ENCODE data around the gene SHQ1. TPM values are rescaled to one million over a fixed set of nuclear protein-coding genes. Genes with fewer than 3 reads are reported as not detected.

Gene SHQ1
- total RNA-seq (2014; rRNA removed; shearing (Covaris generic)) = 23.4 and 54.8 TPM in 2 replicates

GRCh38 chr3:72847751-72848702 is at the start of gene SHQ1:
SHQ1 (minus strand) TSS chr3:72848445; CDS start chr3:72848340, 105 bp downstream.
- DNase-seq (ENCODE audit: low read depth in 1 of 2, low spot score in 2 of 2) = peak; percentile 89 to 93
- no peak within 1 kb of the TSS; the same call in 1 of the 2 replicates for H3K27ac ChIP-seq
- no peaks in the 10 kb centered on the region for H3K27me3 ChIP-seq (replicated peaks)
- no peaks in the 10 kb centered on the region for H3K9me3 ChIP-seq (replicated peaks)
- peak within 1 kb of the TSS; percentile 68 for H3K4me3 ChIP-seq
- H3K4me1 ChIP-seq (replicated peaks) = peaks cover 6% of the 10 kb centered on the region; the same call in 1 of the 2 replicates
- H3K36me3 ChIP-seq = peaks cover 3% of the 10 kb centered on the region; the same call in 1 of the 2 replicates

GRCh38 chr3:72897758-72898007 is 49.4 kb upstream of the SHQ1 start:
- Histone ChIP-seq H3K36me3 (no peaks in the 10 kb centered on the region), H3K9me3 (replicated peaks) (no peaks in the 10 kb centered on the region), H3K27ac (no peak overlapping the region), H3K27me3 (replicated peaks) (no peaks in the 10 kb centered on the region), H3K4me3 (no peak overlapping the region), H3K4me1 (replicated peaks) (peaks cover 13% of the 10 kb centered on the region)
- no peak for DNase-seq (ENCODE audit: low read depth in 1 of 2, low spot score in 2 of 2)

- H3K27ac ChIP-seq = no peak overlapping the region
- no peaks in the 10 kb centered on the region for H3K27me3 ChIP-seq (replicated peaks)
- no peaks in the 10 kb centered on the region for H3K36me3 ChIP-seq
- no peaks in the 10 kb centered on the region for H3K9me3 ChIP-seq (replicated peaks)
- DNase-seq (ENCODE audit: low read depth in 1 of 2, low spot score in 2 of 2) = no peak
- H3K4me1 ChIP-seq (replicated peaks) = peaks cover 16% of the 10 kb centered on the region
- H3K4me3 ChIP-seq = no peak overlapping the region
Observed at GRCh38 chr3:72896996-72897757, 48.9 kb upstream of the SHQ1 start.

- H3K36me3 ChIP-seq = no peaks in the 10 kb centered on the region
- H3K9me3 ChIP-seq (replicated peaks) = no peaks in the 10 kb centered on the region
- H3K4me3 ChIP-seq = no peak overlapping the region
- H3K4me1 ChIP-seq (replicated peaks) = peaks cover 33% of the 10 kb centered on the region
- H3K27me3 ChIP-seq (replicated peaks) = no peaks in the 10 kb centered on the region
- no peak overlapping the region for H3K27ac ChIP-seq
- DNase-seq (ENCODE audit: low read depth in 1 of 2, low spot score in 2 of 2) = no peak
Observed at GRCh38 chr3:72894976-72895552, 46.8 kb upstream of the SHQ1 start.

- DNase-seq (ENCODE audit: low read depth in 1 of 2, low spot score in 2 of 2) = no peak
- no peaks in the 10 kb centered on the region for H3K36me3 ChIP-seq
- H3K9me3 ChIP-seq (replicated peaks) = no peaks in the 10 kb centered on the region
- no peak overlapping the region for H3K27ac ChIP-seq
- peaks cover 50% of the 10 kb centered on the region for H3K4me1 ChIP-seq (replicated peaks)
- no peaks in the 10 kb centered on the region for H3K27me3 ChIP-seq (replicated peaks)
- no peak overlapping the region for H3K4me3 ChIP-seq
Observed at GRCh38 chr3:72892870-72893269, 44.6 kb upstream of the SHQ1 start.

- peak overlapping the region; percentile 76 for H3K27ac ChIP-seq
- no peak overlapping the region for H3K4me3 ChIP-seq
- DNase-seq (ENCODE audit: low read depth in 1 of 2, low spot score in 2 of 2) = peak in 1 of 2 experiments; percentile 44
- H3K36me3 ChIP-seq = no peaks in the 10 kb centered on the region
- H3K4me1 ChIP-seq (replicated peaks) = peaks cover 55% of the 10 kb centered on the region
- H3K27me3 ChIP-seq (replicated peaks) = no peaks in the 10 kb centered on the region
- no peaks in the 10 kb centered on the region for H3K9me3 ChIP-seq (replicated peaks)
Observed at GRCh38 chr3:72892081-72892775, 44.0 kb upstream of the SHQ1 start.

- Histone ChIP-seq H3K36me3 (no peaks in the 10 kb centered on the region), H3K9me3 (replicated peaks) (no peaks in the 10 kb centered on the region), H3K27ac (peak overlapping the region; percentile 76), H3K27me3 (replicated peaks) (no peaks in the 10 kb centered on the region), H3K4me1 (replicated peaks) (peaks cover 63% of the 10 kb centered on the region), H3K4me3 (no peak overlapping the region)
- peak; percentile 69 to 84 for DNase-seq (ENCODE audit: low read depth in 1 of 2, low spot score in 2 of 2)
Observed at GRCh38 chr3:72891053-72891855, 43.0 kb upstream of the SHQ1 start.

GRCh38 chr3:72890166-72890925 is 42.1 kb upstream of the SHQ1 start:
- Histone ChIP-seq H3K9me3 (replicated peaks) (no peaks in the 10 kb centered on the region), H3K4me1 (replicated peaks) (peaks cover 63% of the 10 kb centered on the region), H3K27me3 (replicated peaks) (no peaks in the 10 kb centered on the region), H3K4me3 (no peak overlapping the region), H3K27ac (peak overlapping the region; percentile 76), H3K36me3 (no peaks in the 10 kb centered on the region)
- DNase-seq (ENCODE audit: low read depth in 1 of 2, low spot score in 2 of 2) = no peak

- no peaks in the 10 kb centered on the region for H3K27me3 ChIP-seq (replicated peaks)
- H3K36me3 ChIP-seq = no peaks in the 10 kb centered on the region
- peak overlapping the region; percentile 55 for H3K4me3 ChIP-seq
- peak in 1 of 2 experiments; percentile 8 for DNase-seq (ENCODE audit: low read depth in 1 of 2, low spot score in 2 of 2)
- H3K9me3 ChIP-seq (replicated peaks) = no peaks in the 10 kb centered on the region
- H3K4me1 ChIP-seq (replicated peaks) = peaks cover 63% of the 10 kb centered on the region
- peak overlapping the region; percentile 18 for H3K27ac ChIP-seq
Observed at GRCh38 chr3:72889310-72890165, 41.3 kb upstream of the SHQ1 start.

- peaks cover 63% of the 10 kb centered on the region for H3K4me1 ChIP-seq (replicated peaks)
- H3K36me3 ChIP-seq = no peaks in the 10 kb centered on the region
- peak overlapping the region; percentile 55 for H3K4me3 ChIP-seq
- H3K27ac ChIP-seq = peak overlapping the region; percentile 18
- DNase-seq (ENCODE audit: low read depth in 1 of 2, low spot score in 2 of 2) = peak in 1 of 2 experiments; percentile 39
- no peaks in the 10 kb centered on the region for H3K27me3 ChIP-seq (replicated peaks)
- H3K9me3 ChIP-seq (replicated peaks) = no peaks in the 10 kb centered on the region
Observed at GRCh38 chr3:72888546-72889309, 40.5 kb upstream of the SHQ1 start.

Measured in SJSA1 (cell line).